Lung (tissue), 12 donors: Measurements from ENCODE around the gene PGLYRP4. TPM values are rescaled to one million over a fixed set of nuclear protein-coding genes. Genes with fewer than 3 reads are reported as not detected.

Experiments used
- ATAC-seq: fragments of 200-7000 bp; cut with Tn5 transposase; one replicate; pipeline ENCODE4 v1.9.1; 2020; ENCODE audit warnings: moderate number of reproducible peaks; ENCODE audit not compliant: insufficient read depth, low FRiP score
- DNase-seq, 3 donors: peaks; one replicate each; pipeline ENCODE4 v3.0.0-alpha.2; 2013 to 2017
- H3K27ac ChIP-seq, 2 donors: one replicate each; pipeline ENCODE4 v1.5.1; 2013; ENCODE audit warnings: mild to moderate bottlenecking in 2 of 2, moderate library complexity in 2 of 2, control low read depth in 1 of 2, inconsistent platforms in 1 of 2, low read depth in 1 of 2, low read length in 1 of 2
- H3K27me3 ChIP-seq, 3 donors: one replicate each; pipeline ENCODE4 v1.5.1; 2013; ENCODE audit warnings: low read length in 2 of 3; ENCODE audit not compliant: control insufficient read depth in 3 of 3, insufficient read depth in 3 of 3
- H3K36me3 ChIP-seq, 4 donors: one replicate each; pipeline ENCODE4 v1.5.1; 2013; ENCODE audit warnings: low read length in 4 of 4, mild to moderate bottlenecking in 1 of 4, moderate library complexity in 1 of 4; ENCODE audit not compliant: control insufficient read depth in 4 of 4, insufficient read depth in 4 of 4
- H3K4me1 ChIP-seq, 5 donors: one replicate each; pipeline ENCODE4 v1.5.1; 2013; ENCODE audit warnings: low read length in 5 of 5, mild to moderate bottlenecking in 2 of 5, moderate library complexity in 1 of 5; ENCODE audit not compliant: control insufficient read depth in 5 of 5, insufficient read depth in 5 of 5
- H3K4me3 ChIP-seq: one replicate; pipeline ENCODE4 v1.5.1; 2013; ENCODE audit warnings: mild to moderate bottlenecking, control low read depth, moderate library complexity
- H3K9ac ChIP-seq, 2 donors: one replicate each; pipeline ENCODE4 v1.5.1; 2013; ENCODE audit warnings: low read length in 2 of 2, control low read depth in 1 of 2; ENCODE audit not compliant: insufficient read depth in 1 of 2
- H3K9me3 ChIP-seq, 4 donors: one replicate each; pipeline ENCODE4 v1.5.1; 2013; ENCODE audit warnings: low read length in 3 of 4, mild to moderate bottlenecking in 1 of 4, moderate library complexity in 1 of 4; ENCODE audit not compliant: control insufficient read depth in 4 of 4, insufficient read depth in 3 of 4
- CTCF ChIP-seq: IDR thresholded peaks from 2 replicates; pipeline ENCODE4 v1.5.1; 2012; ENCODE audit warnings: mild to moderate bottlenecking; ENCODE audit errors: control extremely low read depth, extremely low read depth
- WGBS, 2 donors: extraction: QIAGEN DNeasy Blood & Tissue Kit; methylation state at CpG; one replicate each; pipeline ENCODE4 v1.1.7; 2013; 5-methylcytosine and 5-hydroxymethylcytosine counted together
- polyA plus RNA-seq, 2 donors: library from polyadenylated mRNA; stranded (reverse); fragments of 200-250 nt; gene quantifications; one replicate each; pipeline ENCODE4 v1.2.1, GENCODE V29; 2013
- total RNA-seq, 2 donors: library from RNA; depleted of rRNA in 1 of 2; stranded (reverse); fragments of >200 nt in 1 of 2; gene quantifications; one replicate each; pipeline ENCODE4 v1.2.1, GENCODE V29; 2014 to 2021
- donor health status: control.
- donor health status: control.
- donor health status: Bipolar disorder and iron deficiency.
- donor health status: healthy.
- donor health status: DM: yes; HTN: yes; CAD: no.

Gene PGLYRP4
- total and polyA plus RNA-seq, 4 donors, result 0.18 to 3.1 (median 1.0) TPM

- Histone ChIP-seq H3K9ac (no peak overlapping the region), H3K4me3 (no peak overlapping the region), H3K27ac (no peak overlapping the region), H3K36me3 (no peaks in the 10 kb centered on the region), H3K4me1 (no peaks in the 10 kb centered on the region), H3K27me3 (no peaks in the 10 kb centered on the region), H3K9me3 (no peaks in the 10 kb centered on the region)
- no peak for ATAC-seq
- no peak for DNase-seq
- no peak for TF ChIP-seq CTCF
Measured at GRCh38 chr1:153364156-153364555, 15.5 kb upstream of the PGLYRP4 start.

GRCh38 chr1:153363641-153364040 lies 15.0 kb upstream of the PGLYRP4 start:
- no peak for DNase-seq

GRCh38 chr1:153362187-153362775 lies 13.6 kb upstream of the PGLYRP4 start:
- WGBS, 2 donors, result 69 to 75% methylated on average over 3 of the region's 3 CpGs
- peak; percentile 45 to 78 (median 48) for DNase-seq
- no peak for TF ChIP-seq CTCF

More at GRCh38 chr1:153363641-153364040, 15.0 kb upstream of the PGLYRP4 start:
- Histone ChIP-seq H3K4me1 (no peaks in the 10 kb centered on the region), H3K4me3 (no peak overlapping the region), H3K27ac (no peak overlapping the region), H3K9me3 (no peaks in the 10 kb centered on the region), H3K36me3 (no peaks in the 10 kb centered on the region), H3K27me3 (no peaks in the 10 kb centered on the region), H3K9ac (no peak overlapping the region)
- ATAC-seq, result no peak
- TF ChIP-seq CTCF, result no peak
- WGBS, 2 donors, result 74 to 77% methylated on average over 3 of the region's 3 CpGs

GRCh38 chr1:153361480-153362109 lies 13.0 kb upstream of the PGLYRP4 start:
- H3K9me3 ChIP-seq, result no peaks in the 10 kb centered on the region
- no peak for ATAC-seq
- TF ChIP-seq CTCF, result no peak
- no peak overlapping the region for H3K9ac ChIP-seq
- WGBS, 2 donors, result 58 to 73% methylated on average over 4 of the region's 4 CpGs
- no peak overlapping the region for H3K4me3 ChIP-seq
- H3K27ac ChIP-seq, result no peak overlapping the region
- DNase-seq, result no peak
- no peaks in the 10 kb centered on the region for H3K4me1 ChIP-seq
- H3K36me3 ChIP-seq, result no peaks in the 10 kb centered on the region
- H3K27me3 ChIP-seq, result no peaks in the 10 kb centered on the region

More at GRCh38 chr1:153362187-153362775, 13.6 kb upstream of the PGLYRP4 start:
- no peak overlapping the region for H3K9ac ChIP-seq
- no peak for ATAC-seq
- H3K9me3 ChIP-seq, result no peaks in the 10 kb centered on the region
- H3K36me3 ChIP-seq, result no peaks in the 10 kb centered on the region
- no peaks in the 10 kb centered on the region for H3K27me3 ChIP-seq
- no peak overlapping the region for H3K4me3 ChIP-seq
- no peaks in the 10 kb centered on the region for H3K4me1 ChIP-seq
- H3K27ac ChIP-seq, result no peak overlapping the region
